ENCODE measurements around the gene PIAS1. TPM values are rescaled to one million over a fixed set of nuclear protein-coding genes. Genes with fewer than 3 reads are reported as not detected.

The PIAS1 gene
- polyA plus RNA-seq, 2 of the 4 experiments (the other 2 are of a cell fraction), result 23.2 to 49.5 TPM

DNA sequence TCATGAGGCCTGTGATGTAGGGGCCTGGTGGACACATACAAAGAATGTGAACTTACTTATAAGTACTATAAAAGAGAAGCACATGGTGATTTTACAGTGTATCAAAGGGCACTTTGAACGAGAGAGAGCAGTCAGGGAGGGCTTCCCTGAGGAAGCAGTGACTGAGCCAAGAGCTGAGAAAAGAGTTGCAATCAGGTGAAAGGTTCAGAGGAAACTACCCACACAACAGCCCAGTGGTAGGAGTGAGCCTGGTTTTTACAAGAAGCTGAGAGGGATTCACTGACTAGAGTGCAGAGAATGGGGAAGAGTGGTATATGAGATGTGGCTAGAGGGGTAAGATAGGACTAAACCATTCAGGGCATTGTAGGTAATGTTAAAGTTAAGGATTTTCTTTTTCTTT is 93.9 kb downstream of the PIAS1 start:
- ATAC-seq (no peak; a peak in 1 of 6 replicates), FAIRE-seq (no peak), DNase-seq (ENCODE audit: low read depth in 1 of 2, low spot score in 1 of 2) (no peak)
- ChIA-PET CTCF (interaction anchor here (1.4 kb wide), 1 partner anchor 10 kb away, joined by 3 read pairs; no protein-coding TSS in a partner anchor), POLR2A (no interaction called here)
- Histone ChIP-seq H3K9me3 (no peaks in the 10 kb centered on the region), H3K4me1 (peaks cover 5% of the 10 kb centered on the region; the same call in 2 of the 3 replicates), H3K4me3 (no peak overlapping the region), H3K27ac (no peak overlapping the region), H3K4me2 (no peak overlapping the region)
- WGBS (ENCODE audit: missing lambda C conversion rate), result 76% methylated on average over 1 of the region's 1 CpG
- TF ChIP-seq, protein P1, sequence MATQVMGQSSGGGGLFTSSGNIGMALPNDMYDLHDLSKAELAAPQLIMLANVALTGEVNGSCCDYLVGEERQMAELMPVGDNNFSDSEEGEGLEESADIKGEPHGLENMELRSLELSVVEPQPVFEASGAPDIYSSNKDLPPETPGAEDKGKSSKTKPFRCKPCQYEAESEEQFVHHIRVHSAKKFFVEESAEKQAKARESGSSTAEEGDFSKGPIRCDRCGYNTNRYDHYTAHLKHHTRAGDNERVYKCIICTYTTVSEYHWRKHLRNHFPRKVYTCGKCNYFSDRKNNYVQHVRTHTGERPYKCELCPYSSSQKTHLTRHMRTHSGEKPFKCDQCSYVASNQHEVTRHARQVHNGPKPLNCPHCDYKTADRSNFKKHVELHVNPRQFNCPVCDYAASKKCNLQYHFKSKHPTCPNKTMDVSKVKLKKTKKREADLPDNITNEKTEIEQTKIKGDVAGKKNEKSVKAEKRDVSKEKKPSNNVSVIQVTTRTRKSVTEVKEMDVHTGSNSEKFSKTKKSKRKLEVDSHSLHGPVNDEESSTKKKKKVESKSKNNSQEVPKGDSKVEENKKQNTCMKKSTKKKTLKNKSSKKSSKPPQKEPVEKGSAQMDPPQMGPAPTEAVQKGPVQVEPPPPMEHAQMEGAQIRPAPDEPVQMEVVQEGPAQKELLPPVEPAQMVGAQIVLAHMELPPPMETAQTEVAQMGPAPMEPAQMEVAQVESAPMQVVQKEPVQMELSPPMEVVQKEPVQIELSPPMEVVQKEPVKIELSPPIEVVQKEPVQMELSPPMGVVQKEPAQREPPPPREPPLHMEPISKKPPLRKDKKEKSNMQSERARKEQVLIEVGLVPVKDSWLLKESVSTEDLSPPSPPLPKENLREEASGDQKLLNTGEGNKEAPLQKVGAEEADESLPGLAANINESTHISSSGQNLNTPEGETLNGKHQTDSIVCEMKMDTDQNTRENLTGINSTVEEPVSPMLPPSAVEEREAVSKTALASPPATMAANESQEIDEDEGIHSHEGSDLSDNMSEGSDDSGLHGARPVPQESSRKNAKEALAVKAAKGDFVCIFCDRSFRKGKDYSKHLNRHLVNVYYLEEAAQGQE (IDR thresholded peaks at IDR 0.05), result no peak
- TF ChIP-seq ZFP36 (IDR thresholded peaks at IDR 0.05; ENCODE audit: borderline replicate concordance, partially characterized antibody), result peak; percentile 32

DNA sequence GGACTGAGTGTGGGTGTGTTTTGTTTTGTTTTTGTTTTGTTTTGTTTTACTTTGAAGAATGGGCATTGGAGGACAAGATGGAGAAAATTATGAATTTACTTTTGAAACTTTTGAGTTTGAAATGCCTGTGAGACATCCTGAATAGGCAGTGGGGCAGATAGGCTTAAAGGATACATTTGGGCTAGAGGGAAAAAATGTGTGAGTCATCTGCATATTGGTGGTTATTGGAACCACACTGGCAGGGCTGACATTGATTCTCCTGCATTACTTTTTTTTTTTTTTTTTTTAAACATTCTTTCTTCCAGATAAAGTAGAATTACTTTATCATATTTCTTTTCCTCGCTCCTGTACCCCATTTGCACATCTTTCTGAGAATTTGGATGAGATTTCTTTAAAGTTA is 94.9 kb downstream of the PIAS1 start:
- Histone ChIP-seq H3K4me3 (no peak overlapping the region), H3K4me2 (no peak overlapping the region), H3K27ac (no peak overlapping the region), H3K4me1 (peaks cover 5% of the 10 kb centered on the region; the same call in 2 of the 3 replicates), H3K9me3 (no peaks in the 10 kb centered on the region)
- TF ChIP-seq CHD4 (IDR thresholded peaks at IDR 0.05; ENCODE audit: borderline replicate concordance) (no peak), ESRRA (IDR thresholded peaks at IDR 0.05; ENCODE audit: borderline replicate concordance, low read length) (no peak)
- DNase-seq (ENCODE audit: low read depth in 1 of 2, low spot score in 1 of 2) (no peak), ATAC-seq (no peak), FAIRE-seq (no peak)
- 95% methylated on average over 1 of the region's 1 CpG for WGBS (ENCODE audit: missing lambda C conversion rate)
- ChIA-PET CTCF (interaction anchor here (0.5 to 10.2 kb wide), 4 partner anchors 14 to 532 kb away, joined by 3 to 206 read pairs (median 16); no protein-coding TSS in a partner anchor), POLR2A (no interaction called here)

DNA sequence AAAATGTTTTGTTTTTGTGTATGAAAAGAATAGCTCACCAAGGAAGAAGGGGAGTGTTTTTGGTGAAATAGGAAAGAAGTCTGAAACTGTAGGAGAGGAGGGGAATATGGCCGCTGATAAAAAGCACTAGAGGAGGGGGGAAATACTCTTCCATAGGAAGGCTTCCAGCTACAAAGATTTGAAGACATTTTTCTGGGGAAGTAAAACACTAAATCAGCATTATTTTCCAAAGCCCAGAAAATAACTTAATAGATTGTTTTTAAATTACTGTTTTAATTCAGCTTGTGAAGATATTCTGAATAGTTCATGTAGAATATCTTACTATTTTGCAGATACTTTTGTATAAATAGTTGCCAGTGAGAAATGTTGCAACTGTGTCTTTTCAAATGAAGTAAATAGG is 96.1 kb downstream of the PIAS1 start:
- 91% methylated on average over 1 of the region's 1 CpG for WGBS (ENCODE audit: missing lambda C conversion rate)
- FAIRE-seq, result no peak
- Histone ChIP-seq H3K4me2 (no peak overlapping the region), H3K9me3 (no peaks in the 10 kb centered on the region), H3K4me3 (no peak overlapping the region), H3K27ac (no peak overlapping the region), H3K4me1 (peaks cover 8% of the 10 kb centered on the region; the same call in 2 of the 3 replicates)
- DNase-seq (ENCODE audit: low read depth in 1 of 2, low spot score in 1 of 2), result no peak
- TF ChIP-seq POLR2A (IDR thresholded peaks at IDR 0.05; ENCODE audit: low read length) (no peak), MAFK (IDR thresholded peaks at IDR 0.05; ENCODE audit: partially characterized antibody) (peak; percentile 88)
- ChIA-PET CTCF (interaction anchor here (6.4 to 10.2 kb wide), 2 partner anchors 12 to 287 kb away, joined by 29 to 206 read pairs; no protein-coding TSS in a partner anchor), POLR2A (no interaction called here)
- no peak for ATAC-seq

DNA sequence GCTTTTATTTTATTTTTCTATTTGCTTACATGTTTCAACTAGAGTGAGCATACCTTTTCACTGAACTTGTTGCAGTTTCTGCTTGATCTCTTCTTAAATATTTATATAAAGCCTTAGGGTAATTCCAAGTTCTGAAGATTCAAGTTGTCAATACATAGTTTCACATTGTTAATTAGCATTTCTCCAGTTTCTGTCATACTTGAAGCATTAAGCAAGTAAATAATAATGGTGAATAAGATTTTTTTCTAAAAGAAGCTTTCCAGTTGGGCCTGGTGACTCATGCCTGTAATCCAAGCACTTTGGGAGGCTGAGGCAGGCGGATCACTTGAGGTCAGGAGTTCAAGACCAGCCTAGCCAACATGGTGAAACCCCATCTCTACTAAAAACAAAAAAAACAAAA is 97.2 kb downstream of the PIAS1 start:
- no peak overlapping the region for H3K27ac ChIP-seq
- FAIRE-seq (no peak), ATAC-seq (no peak), DNase-seq (ENCODE audit: low read depth in 1 of 2, low spot score in 1 of 2) (no peak)
- H3K9me3 ChIP-seq, result no peaks in the 10 kb centered on the region
- POLR2A ChIA-PET, result no interaction called here
- TF ChIP-seq FOSL2 (IDR thresholded peaks at IDR 0.05) (no peak), FOSL2 (CRISPR knock-in tag; IDR thresholded peaks at IDR 0.05) (peak; percentile 37), EP300 (IDR thresholded peaks at IDR 0.05) (no peak)
- no peak overlapping the region for H3K4me2 ChIP-seq
- 89% methylated on average over 1 of the region's 1 CpG for WGBS (ENCODE audit: missing lambda C conversion rate)
- H3K4me1 ChIP-seq, result peaks cover 9% of the 10 kb centered on the region; the same call in 2 of the 3 replicates
- CTCF ChIA-PET, result interaction anchor here (0.9 to 10.2 kb wide), 6 partner anchors 11 to 288 kb away, joined by 3 to 206 read pairs (median 3); no protein-coding TSS in a partner anchor
- no peak overlapping the region for H3K4me3 ChIP-seq

DNA sequence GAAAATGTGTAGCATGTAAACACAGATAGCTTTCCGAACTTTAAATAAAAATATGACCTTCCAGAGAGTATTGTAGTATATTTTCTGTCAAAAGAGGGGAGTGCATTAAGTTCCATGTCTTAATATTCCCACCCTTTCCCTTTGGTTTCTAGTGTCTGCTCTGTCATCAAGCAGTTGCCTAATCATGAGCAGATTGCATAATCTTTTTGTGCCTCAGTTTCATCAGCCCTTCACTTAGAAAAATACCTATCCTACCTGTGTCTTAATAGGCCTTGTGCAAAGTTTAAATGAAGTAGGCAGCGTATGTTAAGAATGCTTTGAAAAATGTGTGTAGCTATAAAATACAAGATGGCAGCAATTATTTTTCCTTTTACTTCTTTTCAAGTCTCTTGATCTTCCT is 98.2 kb downstream of the PIAS1 start:
- H3K4me2 ChIP-seq, result no peak overlapping the region
- WGBS (ENCODE audit: missing lambda C conversion rate), result 95% methylated on average over 2 of the region's 2 CpGs
- no peak for ATAC-seq
- DNase-seq (ENCODE audit: low read depth in 1 of 2, low spot score in 1 of 2), result no peak
- POLR2A ChIA-PET, result interaction anchor here (0.6 to 1.9 kb wide), 2 partner anchors 67 to 98 kb away, joined by 3 to 6 read pairs; partner anchors contain the start of gene PIAS1
- no peak for FAIRE-seq
- no peak overlapping the region for H3K27ac ChIP-seq
- CTCF ChIA-PET, result interaction anchor here (0.6 to 10.2 kb wide), 9 partner anchors 10 to 316 kb away, joined by 3 to 206 read pairs (median 3); no protein-coding TSS in a partner anchor
- TF ChIP-seq CEBPB (IDR thresholded peaks at IDR 0.05) (peak; percentile 62; a peak in 3 of 4 replicates), CHD2 (IDR thresholded peaks at IDR 0.05; ENCODE audit: low read length, partially characterized antibody) (no peak), NPAS2 (CRISPR knock-in tag; IDR thresholded peaks at IDR 0.05; ENCODE audit: borderline replicate concordance) (no peak)
- no peaks in the 10 kb centered on the region for H3K9me3 ChIP-seq
- H3K4me1 ChIP-seq, result peaks cover 9% of the 10 kb centered on the region; the same call in 2 of the 3 replicates
- no peak overlapping the region for H3K4me3 ChIP-seq
